Muscle layer of duodenum (tissue), 2 donors: ENCODE results near the gene COL6A3.

Source experiments
- H3K27ac ChIP-seq: one replicate; pipeline ENCODE4 v1.7.0; 2013; ENCODE audit warnings: mild to moderate bottlenecking, low read length
- H3K27me3 ChIP-seq: one replicate; pipeline ENCODE4 v1.7.0; 2013; ENCODE audit warnings: low read depth, mild to moderate bottlenecking, control low read depth, low read length
- H3K36me3 ChIP-seq, 2 donors: one replicate each; pipeline ENCODE4 v1.7.0; 2013; ENCODE audit warnings: low read length in 2 of 2, control low read depth in 1 of 2, mild to moderate bottlenecking in 1 of 2; ENCODE audit not compliant: insufficient read depth in 2 of 2, control insufficient read depth in 1 of 2
- H3K4me1 ChIP-seq, 2 donors: one replicate each; pipeline ENCODE4 v1.7.0; 2013; ENCODE audit warnings: low read length in 2 of 2, mild to moderate bottlenecking in 2 of 2, control low read depth in 1 of 2, moderate library complexity in 1 of 2; ENCODE audit not compliant: insufficient read depth in 2 of 2, control insufficient read depth in 1 of 2
- H3K4me3 ChIP-seq, 2 donors: one replicate each; pipeline ENCODE4 v1.7.0; 2013; ENCODE audit warnings: low read length in 2 of 2, low read depth in 1 of 2, mild to moderate bottlenecking in 1 of 2
- H3K9me3 ChIP-seq, 2 donors: one replicate each; pipeline ENCODE4 v1.7.0; 2013; ENCODE audit warnings: low read length in 2 of 2, control low read depth in 1 of 2, mild to moderate bottlenecking in 1 of 2; ENCODE audit not compliant: control insufficient read depth in 1 of 2
- donor health status: healthy.

The COL6A3 gene

DNA sequence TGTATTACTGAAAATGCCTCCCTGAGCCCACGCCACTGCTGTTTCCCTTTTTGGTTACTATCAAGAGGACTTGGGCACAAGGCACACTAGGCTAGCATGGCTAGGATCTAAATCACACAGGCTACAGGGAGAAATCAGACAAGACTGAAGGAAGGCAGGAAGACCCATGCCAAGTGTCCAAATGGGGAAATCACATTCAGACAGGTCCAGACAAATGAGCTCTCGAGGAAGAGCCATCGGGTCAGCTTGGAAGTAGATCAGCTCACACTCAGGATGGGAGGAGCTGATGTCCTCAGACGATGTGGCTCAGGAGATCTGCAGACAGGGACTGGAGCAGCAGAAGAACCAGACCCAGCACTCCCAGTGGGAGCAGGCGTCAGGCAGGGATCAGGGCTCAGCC is 113.2 kb downstream of the COL6A3 start:
- no peaks in the 10 kb centered on the region for H3K27me3 ChIP-seq
- peak overlapping the region in 1 of 2 donors; percentile 3 for H3K4me3 ChIP-seq
- H3K4me1 ChIP-seq = peaks cover 8 to 20% of the 10 kb centered on the region in 2 donors
- H3K9me3 ChIP-seq = no peaks in the 10 kb centered on the region
- H3K36me3 ChIP-seq = no peaks in the 10 kb centered on the region
- no peak overlapping the region for H3K27ac ChIP-seq

DNA sequence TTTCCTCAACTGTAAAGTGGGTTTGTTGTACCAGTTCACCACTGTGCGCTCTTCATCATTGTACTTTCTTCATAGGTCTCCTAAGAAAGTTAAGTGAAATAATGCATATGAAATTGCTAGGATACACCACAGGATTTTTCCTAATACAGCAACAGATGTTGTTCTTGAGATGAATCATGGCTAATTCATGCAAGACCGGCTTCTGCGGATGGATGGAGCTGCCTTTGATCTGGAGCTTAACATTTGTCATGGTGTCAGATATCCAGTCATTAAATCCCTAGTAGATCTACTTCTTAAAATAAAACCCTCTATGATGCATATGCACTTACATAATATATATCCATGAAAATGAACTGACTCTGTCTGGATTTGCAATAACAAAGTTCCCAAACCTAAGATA is 114.1 kb downstream of the COL6A3 start:
- H3K27me3 ChIP-seq = no peaks in the 10 kb centered on the region

DNA sequence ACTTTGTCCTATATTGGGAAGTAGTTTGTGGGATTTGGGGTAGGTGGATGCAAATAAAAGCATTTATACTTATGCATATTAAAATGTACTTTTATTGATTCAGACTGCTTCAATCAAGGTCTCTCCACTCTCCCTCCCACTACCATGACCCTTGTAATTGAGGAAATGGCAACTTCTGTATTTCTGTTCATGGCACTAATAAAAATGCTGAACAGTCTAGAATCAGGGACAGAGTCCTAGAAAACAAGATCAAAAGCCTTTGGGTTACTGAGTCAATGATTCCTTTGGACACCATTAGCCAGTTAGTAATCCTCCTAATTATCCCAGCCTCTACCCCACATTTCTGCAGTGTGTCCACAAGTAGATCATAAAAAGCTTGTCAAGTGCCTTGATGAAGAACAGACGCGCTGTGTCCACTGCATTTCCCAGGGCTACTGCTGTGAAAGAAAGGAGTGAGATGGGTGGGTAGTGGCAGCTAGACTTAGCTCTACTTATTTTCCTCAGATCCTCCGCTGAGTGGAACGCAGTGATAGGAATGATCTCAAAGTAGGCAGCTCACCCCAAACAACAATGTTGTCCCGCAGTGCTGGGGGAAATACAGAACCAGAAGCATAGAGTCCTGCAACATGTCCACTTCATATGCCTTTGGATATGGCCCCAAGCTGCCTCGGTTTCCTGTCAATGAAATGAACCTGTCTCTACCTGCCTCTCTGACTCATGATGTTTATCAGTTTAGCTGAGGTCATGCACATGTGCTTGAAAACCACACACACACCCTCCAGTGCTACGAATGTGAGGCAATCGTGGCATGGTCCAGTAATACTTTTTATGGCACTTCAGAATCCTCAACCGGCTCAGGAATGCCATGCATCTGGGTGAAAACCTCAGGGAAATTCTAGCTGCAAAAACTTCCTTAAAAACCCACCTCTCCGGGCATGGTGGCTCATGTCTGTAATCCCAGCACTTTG is 115.5 kb downstream of the COL6A3 start:
- peak overlapping the region; percentile 70 for H3K27ac ChIP-seq
- H3K4me1 ChIP-seq = peaks cover 8 to 31% of the 10 kb centered on the region in 2 donors
- H3K27me3 ChIP-seq = no peaks in the 10 kb centered on the region
- H3K9me3 ChIP-seq = no peaks in the 10 kb centered on the region
- H3K4me3 ChIP-seq = no peak overlapping the region
- H3K36me3 ChIP-seq = no peaks in the 10 kb centered on the region

More for the DNA sequence above, 114.1 kb downstream of the COL6A3 start:
- Histone ChIP-seq H3K9me3 (no peaks in the 10 kb centered on the region), H3K4me1 (peaks cover 8 to 20% of the 10 kb centered on the region in 2 donors), H3K36me3 (no peaks in the 10 kb centered on the region), H3K4me3 (no peak overlapping the region), H3K27ac (no peak overlapping the region)

DNA sequence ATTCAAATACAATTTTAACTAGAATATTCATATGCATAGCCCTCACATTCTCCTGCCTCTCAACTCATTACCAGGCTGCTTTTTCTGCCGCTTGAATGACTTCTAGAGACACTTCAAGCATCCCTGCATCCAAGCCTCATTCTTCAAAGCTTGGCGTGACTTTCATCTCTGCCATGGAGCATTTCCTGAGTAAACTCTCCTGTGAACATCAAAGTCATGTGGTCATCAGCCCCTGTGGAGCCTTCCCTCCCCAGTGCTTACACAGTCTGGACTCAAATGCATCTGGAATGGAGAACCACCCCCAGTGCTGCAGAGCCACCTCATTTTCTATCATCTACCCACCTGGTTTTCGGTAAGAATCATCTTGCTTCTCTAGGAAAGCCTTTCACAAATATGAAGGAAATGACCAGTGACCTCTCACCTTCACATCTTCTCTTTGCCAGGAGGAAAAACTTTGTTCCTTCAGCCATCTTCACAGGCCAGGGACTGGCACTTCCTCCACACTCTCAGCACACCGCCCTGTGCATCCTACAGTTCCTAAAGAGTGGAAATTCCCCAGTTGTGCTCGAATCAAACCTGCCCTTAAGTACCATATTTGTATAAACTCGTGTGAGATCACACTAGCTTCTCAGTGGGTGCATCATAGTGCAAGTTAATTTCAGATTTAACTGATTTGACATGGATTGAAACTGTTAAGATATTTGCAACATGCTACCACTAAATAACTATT is 116.4 kb downstream of the COL6A3 start:
- Histone ChIP-seq H3K4me1 (peaks cover 8 to 31% of the 10 kb centered on the region in 2 donors), H3K27me3 (no peaks in the 10 kb centered on the region), H3K4me3 (peak overlapping the region in 1 of 2 donors; percentile 3), H3K9me3 (no peaks in the 10 kb centered on the region), H3K27ac (peak overlapping the region; percentile 70), H3K36me3 (no peaks in the 10 kb centered on the region)

DNA sequence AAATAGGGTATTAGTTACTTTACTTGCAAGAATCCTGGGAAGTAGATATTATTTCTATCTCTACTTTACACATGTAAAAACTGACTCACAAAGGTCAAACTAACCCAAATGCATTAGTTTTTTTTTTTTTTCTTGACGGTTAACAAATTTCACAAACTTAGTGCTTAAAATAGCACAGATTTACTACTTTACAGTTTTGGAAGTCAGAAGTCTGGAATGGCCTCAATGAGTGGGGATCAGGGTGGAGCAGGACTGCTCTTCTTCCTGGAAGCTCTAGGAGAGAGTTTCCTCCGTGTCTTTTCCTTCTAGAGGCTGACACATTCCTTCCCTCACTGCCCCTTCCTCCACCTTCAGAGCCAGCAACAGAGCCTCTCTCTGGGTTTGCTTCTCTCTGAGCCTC is 117.2 kb downstream of the COL6A3 start:
- peaks cover 13 to 36% of the 10 kb centered on the region in 2 donors for H3K4me1 ChIP-seq
- no peaks in the 10 kb centered on the region for H3K36me3 ChIP-seq
- H3K27me3 ChIP-seq = no peaks in the 10 kb centered on the region
- peak overlapping the region; percentile 70 for H3K27ac ChIP-seq
- no peaks in the 10 kb centered on the region for H3K9me3 ChIP-seq
- H3K4me3 ChIP-seq = no peak overlapping the region

DNA sequence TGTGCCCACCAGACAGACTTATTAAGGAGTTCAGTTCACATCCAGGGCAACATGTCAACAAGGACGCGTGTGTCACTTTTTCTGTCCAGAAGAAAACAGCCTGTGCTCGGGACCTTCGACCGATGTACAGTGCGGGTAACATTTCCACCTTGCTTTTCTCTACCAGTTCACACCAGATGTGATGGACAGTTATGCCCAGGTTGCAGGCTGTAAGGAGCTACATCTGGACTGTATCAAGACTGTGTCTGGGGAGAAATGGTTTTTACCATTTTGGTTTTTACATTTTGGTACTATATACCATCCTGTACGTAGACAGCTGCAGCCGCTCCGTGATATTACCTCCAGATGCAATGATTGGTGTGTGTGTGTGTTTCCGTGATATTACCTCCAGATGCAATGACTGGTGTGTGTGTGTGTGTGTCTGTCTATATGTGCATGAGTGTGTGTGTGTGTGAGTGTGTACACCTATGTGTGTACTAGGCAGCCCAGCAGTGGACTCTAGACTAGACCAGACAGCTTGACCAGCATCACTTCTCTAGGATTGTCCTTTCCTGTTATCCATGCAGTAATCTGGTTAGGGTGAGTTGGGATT is 118.0 kb downstream of the COL6A3 start:
- H3K36me3 ChIP-seq = no peaks in the 10 kb centered on the region
- H3K4me1 ChIP-seq = peaks cover 20 to 39% of the 10 kb centered on the region in 2 donors
- peak overlapping the region; percentile 18 for H3K27ac ChIP-seq
- H3K9me3 ChIP-seq = no peaks in the 10 kb centered on the region
- no peaks in the 10 kb centered on the region for H3K27me3 ChIP-seq
- no peak overlapping the region for H3K4me3 ChIP-seq

DNA sequence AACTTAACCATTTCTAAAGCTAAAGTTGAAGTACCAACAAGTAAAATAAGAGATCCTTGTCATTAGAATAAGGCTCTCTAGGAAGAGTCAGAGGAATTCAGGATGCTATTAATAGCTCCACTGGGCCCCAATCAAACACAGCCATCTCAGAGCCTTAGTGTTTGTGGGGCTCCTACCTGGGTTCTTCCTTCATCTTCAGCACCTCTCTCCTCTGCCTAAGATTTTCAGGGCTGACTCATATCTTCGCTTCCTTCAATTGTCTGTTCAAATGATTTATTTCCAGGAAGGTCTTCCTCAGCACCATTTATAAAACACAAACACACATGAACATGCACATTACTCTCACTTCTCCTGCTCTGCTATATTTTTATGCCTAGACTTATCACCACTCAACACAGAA is 119.5 kb downstream of the COL6A3 start:
- no peaks in the 10 kb centered on the region for H3K36me3 ChIP-seq
- no peak overlapping the region for H3K4me3 ChIP-seq
- H3K4me1 ChIP-seq = peaks cover 27 to 45% of the 10 kb centered on the region in 2 donors
- no peaks in the 10 kb centered on the region for H3K27me3 ChIP-seq
- H3K9me3 ChIP-seq = no peaks in the 10 kb centered on the region
- peak overlapping the region; percentile 19 for H3K27ac ChIP-seq

DNA sequence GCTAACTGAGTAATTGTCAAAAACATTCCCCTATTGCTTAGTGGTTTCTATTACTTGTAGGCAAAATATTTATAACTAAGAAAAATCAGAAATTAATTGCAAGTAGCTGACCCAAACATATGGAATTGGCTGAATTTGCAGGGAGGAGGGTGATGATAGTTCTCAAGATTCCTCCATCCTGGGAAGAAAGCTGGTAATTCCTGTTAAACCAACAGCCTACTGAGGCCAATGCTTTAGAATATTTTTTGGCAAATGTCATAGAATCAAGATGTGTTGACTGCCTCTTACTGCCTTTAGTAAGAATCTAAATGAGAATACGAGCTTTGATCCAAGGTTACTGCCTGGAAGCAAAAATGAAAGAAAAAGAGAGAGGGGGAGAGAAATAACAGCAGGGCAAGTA is 120.0 kb downstream of the COL6A3 start:
- peaks cover 32 to 45% of the 10 kb centered on the region in 2 donors for H3K4me1 ChIP-seq
- no peaks in the 10 kb centered on the region for H3K27me3 ChIP-seq
- no peak overlapping the region for H3K4me3 ChIP-seq
- no peaks in the 10 kb centered on the region for H3K36me3 ChIP-seq
- H3K9me3 ChIP-seq = no peaks in the 10 kb centered on the region
- no peak overlapping the region for H3K27ac ChIP-seq

DNA sequence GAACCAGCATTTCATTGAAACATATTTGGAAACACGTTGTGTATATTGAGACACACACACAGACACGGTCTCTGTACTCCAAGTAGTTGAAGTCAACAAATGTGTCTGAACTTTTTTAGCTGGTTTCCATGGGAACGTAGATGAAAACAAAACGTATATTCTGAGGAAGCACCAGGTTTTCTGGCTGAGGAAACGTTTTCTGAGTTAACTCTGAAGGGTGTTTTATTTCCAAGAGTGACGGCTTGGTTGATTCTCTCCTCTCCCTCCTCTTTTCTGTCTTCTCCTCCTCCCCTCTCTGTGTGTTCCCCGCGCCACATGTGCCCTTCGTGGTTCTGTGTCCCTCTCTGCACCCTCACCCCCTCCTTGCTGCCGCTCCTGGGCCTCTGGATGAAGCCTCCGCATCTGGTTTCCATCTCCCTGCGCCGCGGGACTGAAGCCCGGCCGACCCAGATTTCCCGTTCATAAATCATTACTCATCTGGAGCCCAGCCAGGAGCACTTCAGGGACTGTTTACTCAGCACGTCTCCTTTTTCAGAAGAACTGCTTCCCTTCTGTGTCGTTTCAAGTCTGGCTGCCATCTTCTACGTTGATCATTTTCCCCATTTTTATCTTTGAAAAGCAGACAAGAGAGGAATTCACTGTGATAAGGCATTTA is 122.7 kb downstream of the COL6A3 start:
- H3K4me3 ChIP-seq = peak overlapping the region in 1 of 2 donors; percentile 22
- H3K36me3 ChIP-seq = no peaks in the 10 kb centered on the region
- H3K9me3 ChIP-seq = no peaks in the 10 kb centered on the region
- H3K4me1 ChIP-seq = peaks cover 25 to 27% of the 10 kb centered on the region in 2 donors
- peak overlapping the region; percentile 80 for H3K27ac ChIP-seq
- H3K27me3 ChIP-seq = no peaks in the 10 kb centered on the region

DNA sequence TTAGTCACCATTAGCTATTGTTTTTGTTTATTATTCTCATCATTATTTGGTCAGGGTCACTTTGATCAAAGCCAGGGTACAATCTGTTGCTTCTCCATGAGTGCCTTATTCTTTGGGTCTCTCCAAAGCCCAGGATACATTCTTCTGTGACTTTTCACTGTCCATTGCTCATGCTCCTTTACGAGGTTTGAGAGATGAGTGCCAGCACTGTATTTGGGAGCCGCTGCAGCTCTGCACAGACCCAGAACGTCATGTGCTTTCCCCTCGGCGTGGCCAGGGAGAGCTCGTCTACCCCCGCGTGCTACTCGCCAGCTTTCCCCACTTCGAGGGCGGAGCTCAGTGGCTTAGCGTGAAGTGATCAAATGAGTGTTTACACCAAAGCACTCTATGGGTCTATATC is 123.7 kb downstream of the COL6A3 start:
- Histone ChIP-seq H3K4me1 (peaks cover 25 to 27% of the 10 kb centered on the region in 2 donors), H3K27me3 (no peaks in the 10 kb centered on the region), H3K9me3 (no peaks in the 10 kb centered on the region), H3K4me3 (no peak overlapping the region), H3K36me3 (no peaks in the 10 kb centered on the region), H3K27ac (peak overlapping the region; percentile 56)
